Esophagus muscularis mucosa (tissue), 4 donors: Measurements from ENCODE around the gene UTS2B.

Source experiments
- CTCF ChIP-seq, 3 experiments: fragments of 200-600 bp in 2 of 3; fragments of 450-650 bp in 1 of 3; sonication (generic) in 2 of 3; IDR thresholded peaks; one replicate each; pipeline ENCODE4 v1.5.1; 2017 to 2019; ENCODE audit warnings: antibody characterized with exemption in 3 of 3, mild to moderate bottlenecking in 2 of 3, moderate library complexity in 1 of 3
- EP300 ChIP-seq: sonication (generic); formaldehyde crosslinking; IDR thresholded peaks from one replicate; pipeline ENCODE4 v1.6.1; 2017; ENCODE audit warnings: antibody characterized with exemption
- POLR2A ChIP-seq: fragments of 450-650 bp; IDR thresholded peaks from one replicate; pipeline ENCODE4 v1.6.1; 2017; ENCODE audit warnings: antibody characterized with exemption, moderate library complexity, mild to moderate bottlenecking, low read depth

DNA sequence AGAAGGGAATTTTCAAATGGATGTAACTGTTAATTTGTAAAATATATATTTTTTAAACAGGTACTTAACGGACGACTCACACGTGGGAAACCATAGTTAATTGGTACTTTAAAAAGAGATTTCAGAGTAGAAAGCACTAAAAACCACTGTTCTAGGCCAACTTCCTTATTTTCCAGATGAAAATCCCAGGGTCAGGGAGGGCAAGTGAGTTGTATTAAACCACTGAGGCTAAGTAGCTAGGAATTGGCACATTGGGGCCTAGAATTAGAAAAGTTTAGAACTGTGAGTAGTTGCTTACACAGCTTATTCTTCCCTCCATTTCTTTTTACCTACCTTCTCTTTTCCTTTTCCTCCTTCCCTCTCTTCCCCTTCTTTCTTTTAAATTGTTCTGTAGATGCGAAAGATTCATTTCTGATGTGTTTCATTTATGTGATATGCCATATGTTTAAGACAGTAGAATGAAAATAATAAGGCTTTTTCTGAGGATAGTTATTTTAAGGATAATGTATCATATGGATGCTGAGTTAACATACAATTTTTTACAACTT is 4.1 kb upstream of the UTS2B start:
- TF ChIP-seq CTCF (IDR thresholded peaks at IDR 0.05) (no peak), EP300 (no peak), POLR2A (no peak)
